IPS-15b (cell line): ENCODE measurements around the gene IRF2.

Experiments used
- H3K27me3 ChIP-seq: one replicate; pipeline ENCODE4 v1.6.1; 2013; ENCODE audit warnings: low read length; ENCODE audit not compliant: control insufficient read depth, insufficient read depth
- H3K36me3 ChIP-seq: one replicate; pipeline ENCODE4 v1.6.1; 2013; ENCODE audit warnings: low read length; ENCODE audit not compliant: control insufficient read depth, insufficient read depth
- H3K4me1 ChIP-seq: one replicate; pipeline ENCODE4 v1.6.1; 2013; ENCODE audit warnings: mild to moderate bottlenecking, low read length; ENCODE audit not compliant: control insufficient read depth, insufficient read depth
- H3K4me3 ChIP-seq: one replicate; pipeline ENCODE4 v1.5.1; 2013; ENCODE audit warnings: low read depth, low read length
- H3K9ac ChIP-seq: one replicate; pipeline ENCODE4 v1.6.1; 2013; ENCODE audit warnings: low read depth, mild to moderate bottlenecking, low read length
- H3K9me3 ChIP-seq: one replicate; pipeline ENCODE4 v1.6.1; 2013; ENCODE audit warnings: mild to moderate bottlenecking, low read length; ENCODE audit not compliant: control insufficient read depth, insufficient read depth

IRF2 gene

DNA sequence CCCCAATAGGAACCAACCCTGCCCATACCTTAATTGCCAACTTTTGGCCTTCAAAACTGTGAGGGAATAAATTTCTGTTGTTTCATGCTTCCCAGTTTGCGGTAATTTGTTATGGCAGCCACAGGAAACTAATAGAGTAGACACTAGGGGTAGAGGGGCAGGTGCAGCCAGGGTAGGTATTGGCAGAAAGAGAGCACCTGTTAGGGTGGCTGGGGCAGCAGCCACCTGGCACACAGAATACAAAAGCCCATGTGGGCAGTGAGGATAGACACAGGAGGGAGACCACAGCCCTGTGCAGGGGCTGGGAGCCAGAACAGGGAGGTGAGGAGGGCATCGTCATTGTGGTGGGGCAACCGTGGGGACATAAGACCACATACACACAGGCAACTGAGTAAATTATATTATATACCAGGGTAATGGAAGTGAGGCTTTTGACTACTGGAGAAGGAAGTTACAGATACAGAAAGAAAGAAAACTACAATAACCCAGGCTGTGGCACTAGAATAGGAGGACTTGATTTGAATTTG is 28.2 kb downstream of the IRF2 start:
- H3K4me1 ChIP-seq = peaks cover 35% of the 10 kb centered on the region
- no peak overlapping the region for H3K4me3 ChIP-seq
- no peaks in the 10 kb centered on the region for H3K27me3 ChIP-seq
- no peaks in the 10 kb centered on the region for H3K36me3 ChIP-seq
- H3K9me3 ChIP-seq = no peaks in the 10 kb centered on the region
- no peak overlapping the region for H3K9ac ChIP-seq

DNA sequence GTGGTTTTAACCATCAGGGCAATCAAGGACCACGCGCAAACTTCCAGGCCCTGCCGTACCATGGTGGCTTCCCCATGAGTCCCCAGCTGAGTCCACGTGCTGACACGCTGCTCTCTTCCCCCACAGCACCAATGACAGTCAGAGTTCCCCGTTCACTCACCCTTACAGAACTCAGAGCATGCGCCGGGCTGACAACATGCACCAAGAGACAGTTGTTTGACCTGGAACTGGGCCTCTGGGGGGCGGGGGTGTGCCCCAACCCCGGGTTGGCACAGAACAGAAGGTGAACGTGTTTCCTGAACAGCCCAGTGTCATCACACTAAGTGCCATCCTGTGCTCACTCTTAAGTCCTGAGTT is 29.4 kb downstream of the IRF2 start:
- no peaks in the 10 kb centered on the region for H3K9me3 ChIP-seq
- peaks cover 31% of the 10 kb centered on the region for H3K4me1 ChIP-seq
- no peak overlapping the region for H3K9ac ChIP-seq
- no peak overlapping the region for H3K4me3 ChIP-seq
- no peaks in the 10 kb centered on the region for H3K27me3 ChIP-seq
- H3K36me3 ChIP-seq = no peaks in the 10 kb centered on the region

DNA sequence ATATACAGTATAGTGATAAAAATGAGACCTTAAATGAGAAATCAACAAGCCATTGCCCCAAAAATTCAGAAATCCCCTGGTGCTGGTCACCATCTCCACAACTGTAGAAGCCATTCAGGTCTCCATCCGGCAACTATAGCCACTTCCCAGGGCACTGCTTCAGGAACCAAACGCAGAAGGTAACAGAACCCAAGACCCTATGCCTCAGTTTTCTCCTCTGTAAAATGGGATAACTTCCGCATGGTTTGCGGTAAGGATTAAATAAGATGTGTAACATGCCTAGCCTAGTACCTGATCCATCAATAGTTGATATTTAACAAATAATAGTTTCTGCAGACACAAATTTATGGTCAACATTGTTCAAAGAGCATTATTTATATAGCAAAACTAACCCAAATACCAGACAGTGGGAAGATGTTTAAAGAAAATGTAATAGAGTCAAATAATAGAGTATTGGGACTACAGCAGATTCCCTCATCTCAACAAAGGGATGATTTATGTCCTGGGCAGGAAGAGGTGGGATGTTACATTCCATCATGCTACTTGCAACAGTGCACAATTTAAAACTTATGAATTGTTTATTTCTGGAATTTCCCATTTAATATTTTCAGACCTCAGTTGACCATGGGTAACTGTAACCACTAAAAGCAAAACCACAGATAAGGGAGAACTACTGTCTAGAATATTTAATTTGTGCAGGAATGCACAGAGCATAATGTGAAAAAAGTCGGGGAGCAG is 30.0 kb downstream of the IRF2 start:
- H3K4me1 ChIP-seq = peaks cover 31% of the 10 kb centered on the region
- no peaks in the 10 kb centered on the region for H3K36me3 ChIP-seq
- H3K4me3 ChIP-seq = no peak overlapping the region
- H3K9ac ChIP-seq = no peak overlapping the region
- H3K27me3 ChIP-seq = no peaks in the 10 kb centered on the region
- no peaks in the 10 kb centered on the region for H3K9me3 ChIP-seq

DNA sequence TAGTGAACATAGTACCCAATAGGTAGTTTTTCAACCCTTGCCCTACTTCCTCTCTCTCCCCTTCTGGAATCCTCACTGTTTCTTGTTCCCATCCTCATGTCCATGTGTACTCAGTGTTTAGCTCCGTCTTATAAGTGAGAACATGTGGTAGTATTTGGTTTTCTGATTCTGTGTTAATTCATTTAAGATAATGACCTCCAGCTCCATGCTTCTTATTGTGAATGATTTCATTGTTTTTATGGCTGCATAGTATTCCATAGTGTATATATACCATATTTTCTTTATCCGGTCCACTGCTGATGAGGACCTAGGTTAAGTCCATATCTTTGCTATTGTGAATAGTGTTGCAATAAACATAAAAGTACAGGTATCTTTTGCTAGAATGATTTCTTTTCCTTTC is 31.0 kb downstream of the IRF2 start:
- Histone ChIP-seq H3K4me1 (peaks cover 26% of the 10 kb centered on the region), H3K4me3 (no peak overlapping the region), H3K27me3 (no peaks in the 10 kb centered on the region), H3K9me3 (no peaks in the 10 kb centered on the region), H3K9ac (no peak overlapping the region), H3K36me3 (no peaks in the 10 kb centered on the region)

DNA sequence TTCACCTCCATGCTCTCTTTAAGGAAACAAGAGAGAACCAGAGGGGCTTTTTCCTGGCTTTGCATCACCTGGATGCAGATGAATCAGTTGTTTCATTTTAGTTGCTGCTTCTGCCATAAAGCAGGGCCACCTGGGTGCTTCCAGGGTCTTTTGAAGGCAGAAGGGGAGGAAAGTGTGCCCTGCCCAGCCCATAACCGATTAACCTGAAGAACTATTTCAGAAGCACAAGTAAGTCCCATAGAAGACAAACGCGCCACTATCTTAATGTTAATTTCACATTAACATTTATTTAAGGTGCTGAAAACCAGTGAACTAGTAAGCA is 32.1 kb downstream of the IRF2 start:
- Histone ChIP-seq H3K27me3 (no peaks in the 10 kb centered on the region), H3K36me3 (no peaks in the 10 kb centered on the region), H3K9me3 (no peaks in the 10 kb centered on the region), H3K9ac (no peak overlapping the region), H3K4me3 (no peak overlapping the region), H3K4me1 (peaks cover 26% of the 10 kb centered on the region)

DNA sequence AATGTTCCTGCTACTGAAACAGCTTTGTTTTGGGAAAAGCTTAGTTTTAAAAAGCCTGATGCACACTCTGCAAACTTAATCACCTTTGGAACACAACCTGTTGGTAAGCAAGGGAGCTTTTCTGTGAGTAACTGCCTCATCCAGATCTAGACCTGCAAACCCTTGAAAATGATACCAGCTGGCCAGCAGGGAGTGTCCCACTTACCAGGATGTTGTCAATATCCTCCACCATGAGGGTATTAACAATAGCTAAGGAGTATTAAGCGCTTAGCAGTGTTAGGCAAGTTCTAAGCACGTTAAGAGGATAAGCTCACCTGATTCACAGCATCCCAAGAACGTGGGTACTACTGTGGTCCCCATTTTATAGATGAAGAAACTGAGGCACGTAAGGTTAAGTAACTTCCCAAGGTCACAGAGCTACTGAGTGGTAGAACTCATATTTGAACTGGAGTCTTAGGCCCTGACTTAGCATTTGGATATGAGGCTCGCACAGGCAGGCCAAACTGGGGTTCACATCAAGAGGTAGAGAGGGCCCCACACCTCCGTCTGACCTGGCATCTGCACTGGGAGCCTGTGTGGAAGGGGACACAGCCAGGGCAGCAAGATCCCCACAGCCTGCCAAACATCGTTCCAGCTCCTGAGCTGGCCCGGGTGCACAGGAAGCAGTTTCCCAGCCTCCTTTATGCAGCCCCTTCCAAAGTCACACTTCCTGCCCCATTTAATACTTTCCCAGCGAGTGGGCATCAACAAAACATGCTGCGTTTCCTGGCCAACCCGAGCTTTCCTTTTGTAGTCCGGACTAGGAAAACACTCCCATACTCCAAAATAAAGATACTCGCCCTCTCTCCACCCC is 32.7 kb downstream of the IRF2 start:
- Histone ChIP-seq H3K4me1 (peaks cover 26% of the 10 kb centered on the region), H3K4me3 (no peak overlapping the region), H3K9ac (no peak overlapping the region), H3K36me3 (no peaks in the 10 kb centered on the region), H3K27me3 (no peaks in the 10 kb centered on the region), H3K9me3 (no peaks in the 10 kb centered on the region)

DNA sequence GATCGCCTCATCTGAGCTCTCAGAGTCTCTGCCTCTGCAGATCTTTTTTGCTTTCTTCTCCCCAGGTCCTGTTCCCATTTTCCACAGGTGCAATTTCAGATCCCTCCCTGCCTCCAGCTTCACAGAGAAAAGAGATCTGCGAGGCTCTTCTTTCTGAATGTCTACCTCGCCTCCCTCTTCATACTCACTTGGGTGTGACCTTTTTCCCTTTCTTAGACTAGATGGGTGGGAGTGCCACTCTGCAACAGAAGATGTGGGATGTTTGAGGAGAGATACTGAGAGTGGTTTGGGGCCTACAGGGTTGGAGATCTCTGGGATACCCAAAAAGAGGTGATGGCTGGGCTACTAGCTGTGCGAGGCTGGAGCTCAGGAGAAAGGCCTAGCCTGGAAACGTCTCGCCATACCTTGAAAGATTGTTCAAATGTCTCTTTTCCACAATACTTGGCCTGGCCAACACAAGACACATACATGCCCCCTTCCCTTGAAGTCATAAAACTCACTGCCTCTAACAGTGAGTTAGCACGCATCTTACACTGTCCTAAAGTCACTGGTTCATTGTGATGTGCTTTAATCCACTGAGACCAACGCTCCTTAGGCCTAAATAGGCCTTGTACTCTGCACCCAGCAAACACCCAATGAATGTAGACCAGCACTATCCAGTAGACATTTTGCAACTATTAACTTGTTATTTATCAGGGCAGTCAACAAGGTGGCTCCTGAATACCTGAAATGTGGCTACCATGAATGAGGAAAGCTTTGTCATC is 33.6 kb downstream of the IRF2 start:
- H3K9ac ChIP-seq = no peak overlapping the region
- no peaks in the 10 kb centered on the region for H3K36me3 ChIP-seq
- H3K4me3 ChIP-seq = no peak overlapping the region
- no peaks in the 10 kb centered on the region for H3K27me3 ChIP-seq
- H3K9me3 ChIP-seq = no peaks in the 10 kb centered on the region
- H3K4me1 ChIP-seq = peaks cover 26% of the 10 kb centered on the region

DNA sequence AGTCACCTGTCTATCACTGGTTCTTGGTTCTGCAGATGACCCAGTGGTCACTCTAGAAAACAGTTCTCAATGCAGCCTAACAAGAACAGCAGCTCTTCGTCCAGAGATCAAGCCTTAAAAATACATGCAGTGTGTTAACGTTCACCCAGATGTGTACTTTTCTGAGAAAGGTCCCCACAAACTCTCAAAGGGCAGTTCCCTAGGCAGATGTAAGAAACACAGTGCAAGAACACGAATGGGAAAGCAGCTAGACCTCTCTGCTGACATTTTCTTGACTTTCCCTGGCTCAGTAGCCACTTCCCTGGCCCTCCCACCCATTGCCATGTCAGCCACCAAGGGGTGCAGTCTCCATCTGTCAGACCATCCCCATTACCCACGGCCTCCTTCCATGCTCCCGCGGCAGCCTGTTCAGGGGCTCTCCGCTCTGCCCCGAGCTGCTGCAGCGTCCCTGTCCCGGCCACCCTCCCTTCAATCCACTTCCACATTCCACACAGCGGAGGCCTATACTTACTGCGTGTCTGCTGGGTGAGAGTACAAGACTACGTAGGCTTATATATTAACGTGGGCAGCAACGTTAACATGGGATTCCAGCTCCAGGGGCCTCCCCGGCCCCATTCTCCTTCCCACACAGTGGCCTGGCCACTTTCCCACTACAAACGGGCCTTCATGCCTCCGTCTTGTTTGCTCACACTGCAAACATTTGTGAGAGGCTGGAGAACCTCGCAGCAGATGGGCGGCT is 34.3 kb downstream of the IRF2 start:
- Histone ChIP-seq H3K9me3 (no peaks in the 10 kb centered on the region), H3K4me3 (no peak overlapping the region), H3K36me3 (no peaks in the 10 kb centered on the region), H3K9ac (no peak overlapping the region), H3K4me1 (peaks cover 28% of the 10 kb centered on the region), H3K27me3 (no peaks in the 10 kb centered on the region)

DNA sequence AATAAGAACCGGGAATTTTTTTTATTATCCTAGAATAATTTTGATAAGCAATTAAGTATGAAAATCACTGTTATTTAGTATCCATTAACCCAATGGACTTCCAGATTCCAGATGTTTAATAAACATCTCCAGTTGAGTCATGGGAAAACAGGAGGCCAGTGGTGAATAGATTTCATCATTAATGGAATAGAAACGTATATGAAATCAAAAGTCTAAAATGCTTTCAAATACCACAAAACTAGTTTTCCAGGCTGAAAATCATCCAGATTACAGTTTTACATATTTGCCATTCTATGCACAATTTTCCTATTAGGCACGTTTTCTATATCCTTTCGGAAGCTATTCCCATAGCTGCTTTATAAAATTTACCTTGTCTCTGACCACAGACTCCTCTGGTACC is 35.0 kb downstream of the IRF2 start:
- no peak overlapping the region for H3K4me3 ChIP-seq
- H3K9me3 ChIP-seq = no peaks in the 10 kb centered on the region
- no peaks in the 10 kb centered on the region for H3K27me3 ChIP-seq
- peaks cover 28% of the 10 kb centered on the region for H3K4me1 ChIP-seq
- H3K36me3 ChIP-seq = no peaks in the 10 kb centered on the region
- H3K9ac ChIP-seq = no peak overlapping the region

DNA sequence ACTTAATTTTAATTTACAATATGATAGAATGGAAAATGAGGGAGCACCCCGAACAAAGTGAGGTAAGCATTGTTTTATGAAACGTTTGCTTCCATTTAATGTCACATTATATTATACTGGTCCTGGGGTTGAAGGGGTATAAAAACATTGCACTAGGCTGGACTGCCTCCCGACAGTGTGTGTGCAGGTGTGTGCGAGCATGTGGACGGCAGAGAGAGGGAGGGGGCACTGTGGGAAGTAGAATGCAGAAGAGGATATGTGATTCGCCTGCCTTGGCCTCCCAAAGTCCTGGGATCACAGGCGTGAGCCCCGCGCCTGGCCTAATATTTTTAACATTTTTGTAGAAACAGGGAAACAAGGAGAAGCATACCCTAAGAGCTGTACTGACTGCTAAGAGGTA is 36.0 kb downstream of the IRF2 start:
- H3K27me3 ChIP-seq = no peaks in the 10 kb centered on the region
- H3K36me3 ChIP-seq = no peaks in the 10 kb centered on the region
- H3K4me3 ChIP-seq = no peak overlapping the region
- H3K4me1 ChIP-seq = peaks cover 24% of the 10 kb centered on the region
- H3K9ac ChIP-seq = no peak overlapping the region
- H3K9me3 ChIP-seq = no peaks in the 10 kb centered on the region

DNA sequence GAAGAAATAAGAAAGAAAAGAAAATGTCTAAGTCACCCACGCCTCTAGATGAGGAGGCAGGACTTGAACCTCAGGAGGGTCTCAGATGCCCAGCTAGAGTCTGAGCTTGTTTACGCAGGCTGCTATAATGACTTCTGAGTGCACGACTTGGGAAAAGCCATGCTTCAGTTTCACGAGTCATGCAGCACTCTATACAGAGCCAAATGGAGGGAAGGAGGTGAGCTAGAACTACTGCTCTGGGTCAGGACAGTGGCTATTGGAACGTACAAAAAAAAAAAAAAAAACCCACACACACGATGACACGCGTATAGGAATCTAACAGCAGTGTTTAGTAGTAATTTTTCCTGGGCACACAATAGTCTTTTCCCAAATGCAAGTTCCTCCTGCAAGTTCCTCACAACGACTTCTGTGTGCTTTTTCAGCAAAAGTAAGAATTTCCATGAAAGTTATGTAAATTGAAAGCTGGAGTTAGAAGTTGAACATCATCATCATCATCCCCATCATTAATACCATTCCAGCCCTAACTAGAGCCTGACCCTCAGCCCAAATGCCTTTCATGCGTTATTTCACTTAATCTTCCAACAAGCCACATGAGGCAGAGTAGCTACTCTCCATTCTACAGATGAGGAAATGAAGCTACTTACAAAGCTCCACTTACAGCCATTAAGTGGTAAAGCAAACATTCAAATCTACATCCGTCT is 36.6 kb downstream of the IRF2 start:
- Histone ChIP-seq H3K9me3 (no peaks in the 10 kb centered on the region), H3K27me3 (no peaks in the 10 kb centered on the region), H3K9ac (no peak overlapping the region), H3K4me3 (no peak overlapping the region), H3K4me1 (peaks cover 21% of the 10 kb centered on the region), H3K36me3 (no peaks in the 10 kb centered on the region)
